Measurements from ENCODE around the gene CPNE5. TPM values are rescaled to one million over a fixed set of nuclear protein-coding genes. Genes with fewer than 3 reads are reported as not detected.
A peak's percentile ranks its signal among the peaks of the same experiment; 100 is the strongest.

Gene CPNE5
- total RNA-seq, 1 donor from 2014 or later, result 0.58 TPM

DNA sequence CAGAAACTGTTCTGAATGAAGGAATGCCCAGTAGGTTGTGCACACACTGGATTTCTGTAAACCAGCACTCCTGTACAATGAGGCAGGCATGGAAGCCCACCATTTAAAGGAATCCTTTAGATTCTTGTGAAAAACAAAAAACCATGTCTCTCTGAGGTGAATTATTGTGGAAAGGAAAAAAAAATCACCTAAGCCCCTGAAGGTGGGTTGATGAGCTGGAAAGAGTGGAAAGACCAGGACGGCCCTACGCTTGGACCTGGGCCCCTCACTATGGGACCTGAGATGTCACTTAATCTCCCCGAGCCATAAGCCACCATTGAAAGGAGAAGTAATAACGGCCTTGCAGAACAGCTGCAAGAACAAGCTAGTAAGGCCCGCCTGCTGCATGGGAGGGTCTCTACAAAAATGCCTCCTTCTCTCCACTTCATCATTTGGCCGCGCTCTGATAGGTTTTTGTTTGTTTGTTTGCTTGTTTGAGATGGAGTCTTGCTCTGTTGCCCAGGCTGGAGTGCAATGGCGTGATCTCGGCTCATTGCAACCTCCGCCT is 72.8 kb downstream of the CPNE5 start:
- H3K4me3 ChIP-seq (ENCODE audit: low read depth, low read length), result no peak overlapping the region
- TF ChIP-seq, protein P1, sequence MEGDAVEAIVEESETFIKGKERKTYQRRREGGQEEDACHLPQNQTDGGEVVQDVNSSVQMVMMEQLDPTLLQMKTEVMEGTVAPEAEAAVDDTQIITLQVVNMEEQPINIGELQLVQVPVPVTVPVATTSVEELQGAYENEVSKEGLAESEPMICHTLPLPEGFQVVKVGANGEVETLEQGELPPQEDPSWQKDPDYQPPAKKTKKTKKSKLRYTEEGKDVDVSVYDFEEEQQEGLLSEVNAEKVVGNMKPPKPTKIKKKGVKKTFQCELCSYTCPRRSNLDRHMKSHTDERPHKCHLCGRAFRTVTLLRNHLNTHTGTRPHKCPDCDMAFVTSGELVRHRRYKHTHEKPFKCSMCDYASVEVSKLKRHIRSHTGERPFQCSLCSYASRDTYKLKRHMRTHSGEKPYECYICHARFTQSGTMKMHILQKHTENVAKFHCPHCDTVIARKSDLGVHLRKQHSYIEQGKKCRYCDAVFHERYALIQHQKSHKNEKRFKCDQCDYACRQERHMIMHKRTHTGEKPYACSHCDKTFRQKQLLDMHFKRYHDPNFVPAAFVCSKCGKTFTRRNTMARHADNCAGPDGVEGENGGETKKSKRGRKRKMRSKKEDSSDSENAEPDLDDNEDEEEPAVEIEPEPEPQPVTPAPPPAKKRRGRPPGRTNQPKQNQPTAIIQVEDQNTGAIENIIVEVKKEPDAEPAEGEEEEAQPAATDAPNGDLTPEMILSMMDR (conservative IDR thresholded peaks at IDR 0.05; ENCODE audit: low read depth, low read length), result no peak
- DNase-seq (ENCODE audit: low read depth), result no peak

DNA sequence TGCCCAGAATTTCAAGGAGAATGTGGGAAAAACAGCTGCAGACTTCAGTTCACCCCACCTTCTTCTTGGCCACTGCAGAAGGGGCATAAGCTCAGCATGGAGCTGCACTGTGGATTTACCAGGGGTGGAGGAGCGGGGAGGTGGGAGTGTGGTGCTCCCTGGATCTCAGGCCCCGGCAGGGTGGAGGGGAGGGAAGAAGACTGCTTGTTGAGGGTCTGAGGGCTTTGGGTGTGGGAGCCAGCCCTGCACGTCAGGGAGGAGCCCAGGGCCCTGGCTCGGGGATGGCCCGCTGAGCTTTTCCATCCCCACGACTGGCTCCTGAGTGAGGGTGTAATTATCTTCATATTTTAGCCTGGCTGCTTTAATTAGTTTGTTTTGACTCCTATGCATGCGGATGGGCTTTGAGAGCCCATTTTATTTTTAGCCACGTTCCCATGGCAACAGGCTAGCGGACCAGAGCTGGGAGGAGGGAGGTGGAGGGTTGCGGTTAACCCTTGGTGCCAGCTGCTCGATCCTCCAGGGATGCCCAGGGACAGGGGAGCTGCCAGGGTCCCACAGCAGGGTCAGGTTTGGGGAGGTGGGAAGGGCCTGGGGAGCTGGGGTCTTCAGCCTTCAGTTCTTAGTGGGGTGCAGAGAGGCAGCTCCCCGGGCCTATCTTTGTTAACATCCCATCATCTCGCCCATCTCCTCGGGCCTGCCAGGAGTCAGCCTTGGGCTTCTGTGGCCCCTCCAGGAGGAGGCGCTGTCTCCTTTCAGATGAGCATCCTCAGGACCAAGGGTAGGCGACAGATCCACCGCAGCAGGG is 73.4 kb downstream of the CPNE5 start:
- TF ChIP-seq, protein P1 (conservative IDR thresholded peaks at IDR 0.05; ENCODE audit: low read depth, low read length), result peak; percentile 99
- no peak for DNase-seq (ENCODE audit: low read depth)
- no peak overlapping the region for H3K4me3 ChIP-seq (ENCODE audit: low read depth, low read length)

DNA sequence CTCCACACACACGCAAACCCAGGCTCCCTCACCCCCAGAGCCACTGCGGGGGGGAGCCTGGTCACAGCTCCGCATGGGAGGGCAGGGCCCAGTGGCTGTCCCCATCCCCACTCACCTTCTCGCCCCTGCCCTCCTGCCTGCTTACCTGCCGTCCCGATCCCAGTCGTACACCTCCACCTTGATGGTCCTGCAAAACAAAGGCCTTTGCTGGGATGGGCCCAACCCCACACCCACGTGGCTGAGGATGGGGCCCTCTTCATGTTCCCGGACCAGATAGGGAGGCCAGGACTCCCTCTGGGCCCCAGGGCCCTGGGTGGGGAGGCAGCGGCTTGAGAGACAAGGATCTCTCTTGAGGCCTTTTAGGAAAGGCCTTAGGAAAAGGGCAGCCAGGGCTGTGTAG is 74.1 kb downstream of the CPNE5 start:
- DNase-seq (ENCODE audit: low read depth), result no peak
- TF ChIP-seq, protein P1 (conservative IDR thresholded peaks at IDR 0.05; ENCODE audit: low read depth, low read length), result no peak
- no peak overlapping the region for H3K4me3 ChIP-seq (ENCODE audit: low read depth, low read length)

DNA sequence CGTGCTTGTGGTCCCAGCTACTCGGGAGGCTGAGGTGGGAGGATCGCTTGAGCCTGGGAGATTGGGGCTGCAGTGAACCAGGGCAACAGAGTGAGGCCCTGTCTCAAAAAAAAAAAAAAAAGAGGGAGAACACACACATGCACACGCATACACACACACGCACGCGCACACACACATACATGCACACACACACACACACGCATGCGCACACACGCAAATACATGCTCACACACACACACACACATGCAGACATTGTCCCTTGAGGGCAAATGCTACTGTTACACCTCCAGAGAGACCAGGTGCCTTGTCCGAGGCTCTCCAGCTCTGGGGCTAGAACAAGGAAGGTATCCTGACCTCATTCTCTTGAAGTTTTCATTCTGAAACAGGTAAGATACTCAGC is 77.1 kb downstream of the CPNE5 start:
- DNase-seq (ENCODE audit: low read depth), result no peak
- no peak overlapping the region for H3K4me3 ChIP-seq (ENCODE audit: low read depth, low read length)
- TF ChIP-seq, protein P1 (conservative IDR thresholded peaks at IDR 0.05; ENCODE audit: low read depth, low read length), result no peak

DNA sequence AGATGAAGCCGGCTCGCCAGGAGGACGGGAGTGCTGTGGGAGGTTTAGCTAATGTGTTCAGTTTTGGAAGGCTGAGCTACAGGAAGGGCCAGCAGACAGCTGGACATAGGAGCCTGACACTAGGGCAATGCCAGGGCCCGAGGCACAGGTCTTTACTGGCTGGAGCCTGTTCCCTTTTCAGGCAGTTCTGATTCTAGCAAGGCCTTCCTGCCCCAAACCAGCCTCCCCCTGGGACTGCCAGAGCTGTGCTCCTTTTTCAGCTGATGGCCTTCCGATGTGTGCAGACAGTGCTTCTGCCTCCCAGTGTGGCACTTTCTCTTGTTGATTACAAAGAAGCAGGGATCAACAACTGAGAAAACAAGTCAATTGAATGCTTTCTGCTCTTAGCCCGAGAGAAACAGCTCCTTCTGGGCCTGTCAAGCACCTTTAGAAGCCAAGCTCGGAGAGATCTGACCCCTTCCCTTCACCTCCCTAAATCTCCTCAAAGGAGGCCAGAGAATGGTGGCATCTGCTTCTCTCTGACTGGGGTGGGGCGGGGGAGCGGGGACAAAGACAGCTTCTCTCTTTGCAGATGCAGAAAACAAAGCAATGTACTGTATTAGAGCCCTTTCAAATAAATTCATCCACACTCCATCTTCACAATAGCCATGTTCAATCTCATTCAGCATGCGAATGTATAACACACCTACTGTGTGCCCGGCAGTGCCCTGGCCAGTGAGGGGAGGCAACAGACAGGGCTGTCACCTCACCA is 78.4 kb downstream of the CPNE5 start:
- no peak for DNase-seq (ENCODE audit: low read depth)
- H3K4me3 ChIP-seq (ENCODE audit: low read depth, low read length), result no peak overlapping the region
- TF ChIP-seq, protein P1 (conservative IDR thresholded peaks at IDR 0.05; ENCODE audit: low read depth, low read length), result no peak

DNA sequence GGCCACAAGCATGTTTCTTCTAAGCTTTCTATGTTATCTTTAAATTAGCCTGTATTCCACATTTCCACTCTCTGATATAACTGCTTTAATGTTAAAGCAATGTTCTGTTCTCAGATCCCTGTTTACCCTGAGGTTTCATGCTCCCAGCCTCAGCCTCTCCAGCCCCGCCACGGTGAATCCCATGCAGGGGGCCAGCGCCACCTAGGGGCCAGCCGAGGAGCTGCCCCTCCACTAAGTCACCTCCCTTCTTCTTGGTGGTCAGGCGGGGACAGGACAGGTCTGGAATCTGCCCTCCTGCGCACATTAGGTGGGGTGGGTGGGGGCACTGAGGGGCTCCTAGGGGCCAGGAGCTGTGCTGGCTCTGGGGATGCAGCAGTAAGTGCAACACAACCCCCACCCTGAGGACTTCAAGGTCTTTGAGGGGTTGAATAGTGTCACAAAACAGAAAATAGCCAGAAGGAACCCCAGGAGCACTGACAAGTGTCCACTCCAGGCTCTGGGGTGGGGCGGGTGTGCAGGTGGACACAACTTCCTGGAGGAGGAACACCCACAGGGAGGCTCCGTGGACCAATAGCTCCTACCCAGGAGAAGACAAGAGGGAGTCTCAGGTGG is 80.0 kb downstream of the CPNE5 start:
- no peak for DNase-seq (ENCODE audit: low read depth)
- no peak overlapping the region for H3K4me3 ChIP-seq (ENCODE audit: low read depth, low read length)
- TF ChIP-seq, protein P1 (conservative IDR thresholded peaks at IDR 0.05; ENCODE audit: low read depth, low read length), result peak; percentile 95

Data from epithelial cell of proximal tubule (primary cell).